Thyroid gland (tissue), 4 donors: Measurements from ENCODE around the gene RAPH1. TPM values are rescaled to one million over a fixed set of nuclear protein-coding genes. Genes with fewer than 3 reads are reported as not detected.
A peak's percentile ranks its signal among the peaks of the same experiment; 100 is the strongest.
"Not testable (repeated sequence)": the region's sequence is repeated elsewhere in the genome, so short reads cannot be mapped to it uniquely, and the experiment has no call there.

Source experiments
- DNase-seq, 2 donors: peaks; one replicate each; pipeline ENCODE4 v3.0.0-alpha.2; 2019
- H3K27ac ChIP-seq, 3 donors: fragments of 200-600 bp; sonication (generic); 1 replicate in 2 of 3; 2 replicates in 1 of 3; pipeline ENCODE4 v1.5.1; 2016 to 2019; ENCODE audit warnings: mild to moderate bottlenecking in 1 of 3, moderate library complexity in 1 of 3
- H3K27me3 ChIP-seq: fragments of 200-600 bp; sonication (generic); one replicate; pipeline ENCODE4 v1.5.1; 2019
- H3K36me3 ChIP-seq, 2 donors: fragments of 200-600 bp; sonication (generic); one replicate each; pipeline ENCODE4 v1.5.1; 2016 to 2019
- H3K4me1 ChIP-seq, 2 donors: fragments of 200-600 bp; sonication (generic); one replicate each; pipeline ENCODE4 v1.5.1; 2017 to 2019
- H3K4me3 ChIP-seq, 3 donors: fragments of 200-600 bp; sonication (generic); replicated peaks in 1 of 3; 1 replicate in 2 of 3; 2 replicates in 1 of 3; pipeline ENCODE4 v1.5.1; 2016; ENCODE audit warnings: mild to moderate bottlenecking in 1 of 3
- H3K9me3 ChIP-seq: fragments of 200-600 bp; sonication (generic); one replicate; pipeline ENCODE4 v1.5.1; 2017
- POLR2A ChIP-seq, 2 donors: fragments of 450-650 bp; IDR thresholded peaks; one replicate each; pipeline ENCODE4 v1.6.1; 2017; ENCODE audit warnings: antibody characterized with exemption in 2 of 2, mild to moderate bottlenecking in 2 of 2, moderate library complexity in 1 of 2
- WGBS, 2 donors: methylation state at CpG; one replicate each; pipeline ENCODE4 v1.1.5; 2017; 5-methylcytosine and 5-hydroxymethylcytosine counted together
- intact Hi-C: fragments of 100-400 bp; cut with DNase I; formaldehyde crosslinking; loops from one replicate; pipeline ENCODE4 v1.15.1; 2023
- total RNA-seq, 4 donors: library from RNA; depleted of rRNA; stranded (reverse); fragments of >200 nt; gene quantifications; one replicate each; pipeline ENCODE4 v1.2.3, GENCODE V29; 2016
- TF ChIP-seq, protein P1 (sequence below), 6 experiments: fragments of 200-600 bp in 3 of 6; fragments of 450-650 bp in 3 of 6; sonication (generic) in 3 of 6; IDR thresholded peaks; one replicate each; pipeline ENCODE4 v1.5.1; 2016 to 2019; ENCODE audit warnings: antibody characterized with exemption in 6 of 6, mild to moderate bottlenecking in 2 of 6, inconsistent platforms in 1 of 6, moderate library complexity in 1 of 6

The RAPH1 gene
- total RNA-seq, 4 donors from 2014 or later: 67.3 to 187 (median 99.4) TPM

- no peak overlapping the region for H3K4me3 ChIP-seq
- no peak overlapping the region for H3K27ac ChIP-seq
- intact Hi-C loops: no loop called here
- TF ChIP-seq, protein P1, sequence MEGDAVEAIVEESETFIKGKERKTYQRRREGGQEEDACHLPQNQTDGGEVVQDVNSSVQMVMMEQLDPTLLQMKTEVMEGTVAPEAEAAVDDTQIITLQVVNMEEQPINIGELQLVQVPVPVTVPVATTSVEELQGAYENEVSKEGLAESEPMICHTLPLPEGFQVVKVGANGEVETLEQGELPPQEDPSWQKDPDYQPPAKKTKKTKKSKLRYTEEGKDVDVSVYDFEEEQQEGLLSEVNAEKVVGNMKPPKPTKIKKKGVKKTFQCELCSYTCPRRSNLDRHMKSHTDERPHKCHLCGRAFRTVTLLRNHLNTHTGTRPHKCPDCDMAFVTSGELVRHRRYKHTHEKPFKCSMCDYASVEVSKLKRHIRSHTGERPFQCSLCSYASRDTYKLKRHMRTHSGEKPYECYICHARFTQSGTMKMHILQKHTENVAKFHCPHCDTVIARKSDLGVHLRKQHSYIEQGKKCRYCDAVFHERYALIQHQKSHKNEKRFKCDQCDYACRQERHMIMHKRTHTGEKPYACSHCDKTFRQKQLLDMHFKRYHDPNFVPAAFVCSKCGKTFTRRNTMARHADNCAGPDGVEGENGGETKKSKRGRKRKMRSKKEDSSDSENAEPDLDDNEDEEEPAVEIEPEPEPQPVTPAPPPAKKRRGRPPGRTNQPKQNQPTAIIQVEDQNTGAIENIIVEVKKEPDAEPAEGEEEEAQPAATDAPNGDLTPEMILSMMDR (IDR thresholded peaks at IDR 0.05): no peak
- TF ChIP-seq POLR2A (IDR thresholded peaks at IDR 0.05): no peak
- H3K9me3 ChIP-seq: no peaks in the 10 kb centered on the region
- WGBS, 2 donors: 93 to 97% methylated on average over 1 of the region's 1 CpG
- H3K36me3 ChIP-seq: peaks cover 0 to 10% of the 10 kb centered on the region in 2 donors
- no peak for DNase-seq
- H3K27me3 ChIP-seq: no peaks in the 10 kb centered on the region
- peaks cover 0 to 4% of the 10 kb centered on the region in 2 donors for H3K4me1 ChIP-seq
Measured at GRCh38 chr2:203399031-203399430, 136.1 kb downstream of the RAPH1 start.

DNA sequence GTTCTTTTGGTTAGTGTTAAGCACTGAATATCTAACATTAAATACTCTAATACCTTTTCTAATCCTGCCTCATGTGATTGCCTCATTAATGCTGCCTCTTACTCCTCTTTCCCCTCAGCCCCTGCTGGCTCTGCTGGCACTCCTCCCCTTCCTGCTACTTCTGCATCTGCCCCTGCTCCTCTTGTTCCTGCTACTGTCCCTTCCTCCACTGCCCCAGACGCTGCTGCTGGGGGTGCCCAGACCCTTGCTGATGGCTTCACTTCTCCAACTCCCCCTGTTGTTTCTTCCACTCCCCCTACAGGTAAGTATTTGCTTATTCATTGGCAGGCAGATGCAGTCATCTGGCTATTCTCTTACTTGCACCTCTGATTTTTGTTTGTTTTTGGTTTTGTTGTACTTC lies 138.4 kb downstream of the RAPH1 start:
- no peaks in the 10 kb centered on the region for H3K36me3 ChIP-seq
- H3K4me1 ChIP-seq: peaks cover 0 to 4% of the 10 kb centered on the region in 2 donors
- H3K4me3 ChIP-seq: no peak overlapping the region
- WGBS, 2 donors: 30 to 40% methylated on average over 1 of the region's 1 CpG
- no peak overlapping the region for H3K27ac ChIP-seq
- no peak for DNase-seq
- H3K27me3 ChIP-seq: no peaks in the 10 kb centered on the region
- intact Hi-C loops: no loop called here
- TF ChIP-seq, protein P1 (IDR thresholded peaks at IDR 0.05): peak in 5 of 6 experiments; percentile 8 to 38 (median 30)
- no peak for TF ChIP-seq POLR2A (IDR thresholded peaks at IDR 0.05)
- H3K9me3 ChIP-seq: no peaks in the 10 kb centered on the region

- Histone ChIP-seq H3K27me3 (no peaks in the 10 kb centered on the region), H3K36me3 (no peaks in the 10 kb centered on the region), H3K9me3 (no peaks in the 10 kb centered on the region), H3K27ac (no peak overlapping the region), H3K4me1 (peaks cover 0 to 4% of the 10 kb centered on the region in 2 donors), H3K4me3 (no peak overlapping the region)
- intact Hi-C loops: no loop called here
- DNase-seq: no peak
- 96 to 99% methylated on average over 2 of the region's 2 CpGs for WGBS, 2 donors
- TF ChIP-seq, protein P1 (IDR thresholded peaks at IDR 0.05): no peak
- no peak for TF ChIP-seq POLR2A (IDR thresholded peaks at IDR 0.05)
Measured at GRCh38 chr2:203395858-203396257, 139.2 kb downstream of the RAPH1 start.

DNA sequence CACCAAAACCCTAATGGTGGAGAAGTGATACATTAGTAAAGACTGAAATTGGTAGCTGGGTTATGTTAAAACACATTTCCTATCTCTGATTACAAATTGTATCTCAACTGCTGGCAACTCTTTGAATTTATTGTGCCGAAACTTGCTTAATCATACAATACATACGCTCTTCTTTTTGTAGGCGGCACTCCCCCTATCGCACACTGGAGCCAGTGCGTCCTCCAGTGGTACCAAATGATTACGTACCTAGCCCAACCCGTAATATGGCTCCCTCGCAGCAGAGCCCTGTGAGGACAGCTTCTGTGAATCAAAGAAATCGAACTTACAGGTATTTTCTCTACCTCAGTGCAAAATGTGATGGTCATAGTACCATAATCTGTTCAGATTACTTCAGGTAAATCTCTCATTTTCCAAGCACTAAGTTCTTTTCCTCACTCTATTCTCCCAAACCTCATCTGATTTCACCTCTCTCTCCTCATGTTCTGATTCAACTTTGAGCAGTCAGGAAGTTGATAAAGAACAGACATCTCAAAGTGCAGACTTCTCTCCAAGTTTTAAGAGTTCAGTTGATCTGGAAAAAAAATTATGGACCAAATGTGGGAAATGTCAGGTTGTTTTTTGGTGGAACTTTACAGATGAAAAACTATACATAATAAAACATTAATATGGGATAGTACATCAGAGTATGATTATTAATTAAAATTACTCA lies 140.4 kb downstream of the RAPH1 start:
- Histone ChIP-seq H3K9me3 (no peaks in the 10 kb centered on the region), H3K36me3 (no peaks in the 10 kb centered on the region), H3K4me1 (peaks cover 0 to 4% of the 10 kb centered on the region in 2 donors), H3K4me3 (no peak overlapping the region), H3K27me3 (no peaks in the 10 kb centered on the region), H3K27ac (no peak overlapping the region)
- WGBS, 2 donors: 96% methylated on average over 9 of the region's 9 CpGs
- no peak for TF ChIP-seq POLR2A (IDR thresholded peaks at IDR 0.05)
- TF ChIP-seq, protein P1 (IDR thresholded peaks at IDR 0.05): no peak
- DNase-seq: no peak
- intact Hi-C loops: no loop called here

DNA sequence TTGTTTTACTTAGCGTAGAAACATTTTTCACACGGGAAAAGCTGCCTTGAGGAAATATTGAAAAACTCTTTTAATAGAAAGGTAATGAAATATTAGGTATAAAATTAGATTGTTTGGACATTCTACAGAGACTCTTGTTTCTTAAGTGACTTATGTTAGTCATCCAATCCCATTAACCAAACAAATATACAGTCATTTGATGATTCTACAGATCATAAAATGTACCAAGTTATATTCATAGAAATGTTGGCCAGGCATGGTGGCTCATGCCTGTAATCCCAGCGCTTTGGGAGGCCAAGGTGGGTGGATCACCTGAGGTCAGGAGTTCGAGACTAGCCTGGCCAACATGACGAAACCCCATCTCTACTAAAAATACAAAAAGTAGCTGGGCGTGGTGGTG lies 146.9 kb downstream of the RAPH1 start:
- H3K27ac ChIP-seq, DNase-seq, intact Hi-C loops, H3K9me3 ChIP-seq, H3K4me3 ChIP-seq, H3K27me3 ChIP-seq, H3K36me3 ChIP-seq, H3K4me1 ChIP-seq: not testable (repeated sequence)
- 98% methylated on average over 6 of the region's 6 CpGs for WGBS, 2 donors
